Smooth muscle cell of the brain vasculature (primary cell): ENCODE results near the gene GALNS.
A peak's percentile ranks its signal among the peaks of the same experiment; 100 is the strongest.

Experiments used
- DNase-seq: peaks from one replicate; pipeline ENCODE4 v3.0.0-alpha.2; 2012; ENCODE audit warnings: low read depth, low spot score

Gene GALNS

GRCh38 chr16:88875703-88876234 is 19.0 kb upstream of the GALNS start:
- DNase-seq, result no peak

GRCh38 chr16:88874938-88875599 is 18.3 kb upstream of the GALNS start:
- DNase-seq, result no peak

DNA sequence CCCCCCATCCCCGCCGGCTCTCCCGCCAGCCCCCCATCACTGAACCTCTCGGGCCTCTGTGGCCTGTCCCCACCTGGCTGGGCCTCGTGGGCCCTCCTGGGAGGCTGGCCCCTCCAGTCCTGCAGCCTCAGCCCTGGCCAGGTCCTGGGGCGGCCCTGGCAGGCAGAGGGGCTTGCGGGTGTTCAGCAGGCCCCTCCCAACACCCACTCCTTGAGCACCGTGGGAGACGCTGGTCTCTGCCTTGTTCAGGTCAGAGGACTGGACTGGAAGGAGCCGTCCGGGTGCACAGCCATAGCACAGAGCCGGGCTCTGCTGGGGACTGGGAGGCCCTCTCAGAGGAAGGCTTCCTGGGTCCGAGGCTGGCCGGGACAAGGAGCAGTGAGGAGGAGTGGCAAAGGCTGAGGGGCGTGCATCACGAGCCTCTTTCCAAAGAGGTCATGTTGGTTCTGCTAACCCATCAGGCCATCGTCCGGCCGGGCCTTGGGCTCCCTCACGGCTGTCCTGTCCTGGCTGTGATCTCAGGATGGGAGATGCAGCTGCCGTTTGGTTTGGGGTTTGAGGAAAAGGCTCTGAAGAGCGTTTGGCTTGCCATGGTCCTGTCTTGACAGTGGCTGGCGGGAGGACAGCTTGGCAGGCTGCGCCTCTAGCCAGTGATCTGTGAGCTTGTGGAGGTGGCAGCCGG is 16.0 kb upstream of the GALNS start:
- DNase-seq, result no peak

GRCh38 chr16:88871730-88872416 is 15.1 kb upstream of the GALNS start:
- DNase-seq, result no peak

GRCh38 chr16:88871349-88871702 is 14.6 kb upstream of the GALNS start:
- DNase-seq, result no peak

GRCh38 chr16:88870608-88871348 is 14.0 kb upstream of the GALNS start:
- no peak for DNase-seq

- DNase-seq, result no peak
Measured at GRCh38 chr16:88869673-88869980, 12.9 kb upstream of the GALNS start.

DNA sequence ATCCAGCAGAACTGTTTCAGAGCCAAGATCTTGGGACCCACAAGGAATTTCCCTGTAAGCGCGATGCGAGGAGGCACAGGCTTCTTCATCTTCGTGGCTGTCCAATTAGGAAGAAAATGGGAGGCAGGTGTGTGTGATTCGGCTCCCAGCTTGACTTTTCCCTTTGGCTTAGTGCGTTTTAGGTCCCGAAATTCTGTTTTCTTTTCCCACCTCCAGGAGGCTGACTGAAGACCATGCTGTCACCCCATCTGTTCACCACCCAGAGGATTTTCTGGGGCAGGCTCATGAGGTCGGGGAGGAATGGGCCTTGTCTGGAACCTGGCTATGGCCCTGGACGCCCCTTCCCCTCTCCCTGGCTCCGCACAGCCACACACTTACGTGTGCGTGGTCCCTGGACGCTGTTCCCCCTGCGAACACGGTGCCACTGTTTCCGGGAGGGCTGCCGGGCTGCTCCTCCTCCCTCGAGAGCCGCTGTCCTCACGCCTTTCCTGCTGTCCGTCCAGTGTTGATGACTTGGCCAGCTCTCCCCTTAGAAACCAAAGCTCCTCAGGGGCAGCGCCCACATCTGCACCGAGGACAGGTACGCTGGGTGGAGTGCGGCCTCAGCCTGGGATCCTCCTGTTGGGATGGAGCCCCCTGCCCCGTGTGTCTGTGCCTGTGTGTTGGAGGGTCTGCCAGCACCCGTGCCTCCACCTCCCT is 12.4 kb upstream of the GALNS start:
- no peak for DNase-seq

DNA sequence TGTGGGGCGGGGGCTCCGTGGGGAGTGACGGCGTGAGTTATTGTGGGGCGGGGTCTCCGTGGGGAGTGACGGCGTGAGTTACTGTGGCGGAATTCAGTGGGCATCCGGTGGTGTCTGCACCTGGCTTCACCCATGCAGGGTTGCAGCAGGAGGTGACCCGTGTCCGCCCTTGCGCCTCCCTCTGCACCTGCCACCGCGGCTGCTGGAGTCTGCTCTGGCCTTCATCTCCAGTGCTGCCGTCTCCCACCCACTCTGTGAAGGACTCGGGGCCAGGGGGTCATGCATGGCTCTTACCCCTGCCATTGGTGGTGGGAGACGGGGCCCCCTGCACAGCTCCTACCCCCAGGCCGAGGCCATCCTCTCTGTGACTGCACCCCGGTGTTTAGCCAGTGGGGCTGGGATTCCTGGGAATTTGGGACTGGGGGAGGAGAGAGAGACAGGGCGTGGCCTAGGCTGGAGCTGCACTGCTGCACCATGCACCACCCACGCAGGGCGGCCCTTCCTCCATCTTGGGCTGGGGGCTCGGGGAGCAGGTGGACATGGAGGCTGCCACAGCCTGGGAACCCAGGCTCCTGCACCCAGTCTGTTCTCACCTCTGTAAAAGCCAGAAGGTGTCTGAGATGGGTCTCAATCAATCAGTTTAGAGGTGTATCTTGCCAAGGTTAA is 11.0 kb upstream of the GALNS start:
- no peak for DNase-seq

DNA sequence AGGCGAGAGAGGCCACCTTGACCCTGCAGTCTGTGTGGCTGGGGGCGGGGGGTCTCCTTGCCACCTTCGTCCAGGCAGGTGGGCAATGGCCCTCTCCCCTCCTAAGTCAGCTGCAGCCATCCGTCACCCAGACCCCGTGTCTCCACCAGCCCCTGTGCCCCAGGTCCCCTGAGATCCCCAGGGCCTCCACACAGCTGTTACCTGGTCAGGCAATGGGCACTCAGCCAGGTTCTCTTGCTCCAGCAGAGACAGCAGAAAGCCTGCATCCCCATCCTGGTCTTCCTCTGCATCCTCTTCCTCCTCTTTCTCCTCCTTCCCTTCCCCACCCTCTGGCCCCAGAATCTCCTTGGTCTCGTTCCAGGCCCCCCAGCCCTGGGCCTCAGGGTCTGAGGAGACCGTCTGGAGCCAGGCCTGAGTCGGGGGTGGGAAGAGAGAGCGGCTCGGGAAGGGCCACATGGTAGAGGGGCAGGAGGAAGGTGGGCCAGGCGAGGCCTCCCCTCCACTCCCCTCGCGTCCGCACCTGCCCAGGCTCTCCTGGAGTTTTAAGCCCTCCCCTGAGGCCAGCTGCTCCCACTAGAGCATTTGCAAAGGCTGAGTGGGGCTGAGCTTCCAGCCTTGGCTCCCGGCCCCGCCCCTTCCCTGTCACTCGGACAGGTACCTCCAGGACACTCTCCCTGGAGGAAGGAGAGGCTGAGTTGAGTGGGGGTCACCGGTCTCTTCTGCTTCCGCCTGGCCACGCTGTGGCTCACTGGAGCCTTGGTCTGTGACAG is 9.6 kb upstream of the GALNS start, which contains the start of gene PABPN1L:
TSS of gene PABPN1L (minus strand) at position 510 of the 770 bp plus-strand sequence. CDS start at position 456, 54 bp downstream.
- no peak for DNase-seq

- no peak for DNase-seq
Measured at GRCh38 chr16:88865742-88866141, 9.0 kb upstream of the GALNS start.

DNA sequence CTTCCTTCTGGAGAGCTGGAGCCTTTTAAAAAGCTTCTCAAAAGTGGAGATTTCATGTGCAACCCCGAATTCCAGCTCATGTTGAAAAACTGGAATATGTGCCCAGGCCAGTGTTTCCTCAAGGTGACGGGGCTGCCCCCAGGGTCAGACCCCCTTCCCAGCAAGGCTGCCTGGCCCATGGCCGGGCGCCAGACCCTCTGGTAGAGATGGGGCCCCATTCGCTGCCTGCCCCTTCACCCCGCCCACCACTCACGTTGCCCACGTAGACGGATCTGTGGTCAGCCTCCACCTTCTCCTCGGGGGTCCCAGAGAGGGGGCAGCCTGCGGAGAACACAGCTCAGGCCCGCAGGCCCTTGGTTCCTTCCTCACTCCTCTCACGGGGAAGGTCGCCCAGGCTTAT is 8.6 kb upstream of the GALNS start:
- no peak for DNase-seq

GRCh38 chr16:88864521-88864920 is 7.8 kb upstream of the GALNS start:
- DNase-seq, result no peak

DNA sequence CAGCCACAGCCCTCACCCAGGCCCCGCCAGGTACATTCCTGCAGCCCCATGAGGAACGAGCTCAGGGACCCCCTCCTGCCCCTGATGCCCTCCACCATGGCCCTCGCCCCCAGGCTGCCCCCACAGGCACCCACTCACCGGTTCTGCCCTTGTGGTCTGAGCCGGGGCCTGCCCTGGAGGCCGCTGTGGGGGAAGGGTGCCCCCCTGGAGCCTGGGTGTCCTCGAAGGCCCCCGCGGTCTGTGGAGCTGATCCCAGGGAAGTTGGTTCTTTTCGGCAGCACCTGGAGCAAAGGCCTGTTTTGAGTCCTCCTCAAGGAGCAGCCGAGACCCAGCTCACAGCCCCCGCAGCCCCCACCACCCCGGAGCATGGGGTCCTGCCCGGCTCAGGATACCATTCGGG is 7.4 kb upstream of the GALNS start:
- no peak for DNase-seq

- DNase-seq, result no peak
Measured at GRCh38 chr16:88863426-88863825, 6.7 kb upstream of the GALNS start.

- no peak for DNase-seq
Measured at GRCh38 chr16:88862968-88863367, 6.2 kb upstream of the GALNS start.

GRCh38 chr16:88861359-88861758 is 4.6 kb upstream of the GALNS start:
- no peak for DNase-seq

- no peak for DNase-seq
Measured at GRCh38 chr16:88859381-88860091, 2.8 kb upstream of the GALNS start.

DNA sequence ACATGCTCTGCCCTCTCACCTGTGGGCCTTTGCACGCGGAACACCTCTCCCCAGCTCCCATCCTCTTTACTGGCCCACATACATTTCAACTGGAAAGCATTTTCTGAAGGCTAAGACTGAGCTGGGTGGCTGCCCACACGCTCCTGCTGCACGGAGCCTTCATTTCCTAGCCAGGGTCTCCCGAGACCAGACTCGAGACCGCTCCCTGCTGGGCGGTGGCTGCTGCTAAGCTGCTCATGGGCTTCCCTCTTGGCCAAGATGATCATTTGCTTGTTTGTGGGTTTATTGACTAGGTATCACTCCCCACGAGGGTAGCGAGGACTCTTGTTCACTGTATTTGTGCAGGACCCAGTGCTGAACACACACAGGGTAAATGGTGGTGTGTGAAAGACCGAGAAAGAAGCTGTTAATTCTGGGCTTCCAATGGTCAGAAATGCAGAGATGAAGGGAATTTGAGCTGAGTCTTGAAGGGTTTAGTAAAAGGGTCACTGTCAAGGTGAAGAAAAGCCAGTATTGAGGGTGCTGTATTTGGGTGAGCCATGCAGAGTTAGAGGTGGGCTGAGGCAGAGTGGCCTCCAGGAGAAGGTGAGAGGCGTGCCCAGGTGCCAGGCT is 1.1 kb upstream of the GALNS start:
- DNase-seq, result peak; percentile 28
